ENCODE data around the gene CDK5RAP2.

Gene CDK5RAP2

DNA sequence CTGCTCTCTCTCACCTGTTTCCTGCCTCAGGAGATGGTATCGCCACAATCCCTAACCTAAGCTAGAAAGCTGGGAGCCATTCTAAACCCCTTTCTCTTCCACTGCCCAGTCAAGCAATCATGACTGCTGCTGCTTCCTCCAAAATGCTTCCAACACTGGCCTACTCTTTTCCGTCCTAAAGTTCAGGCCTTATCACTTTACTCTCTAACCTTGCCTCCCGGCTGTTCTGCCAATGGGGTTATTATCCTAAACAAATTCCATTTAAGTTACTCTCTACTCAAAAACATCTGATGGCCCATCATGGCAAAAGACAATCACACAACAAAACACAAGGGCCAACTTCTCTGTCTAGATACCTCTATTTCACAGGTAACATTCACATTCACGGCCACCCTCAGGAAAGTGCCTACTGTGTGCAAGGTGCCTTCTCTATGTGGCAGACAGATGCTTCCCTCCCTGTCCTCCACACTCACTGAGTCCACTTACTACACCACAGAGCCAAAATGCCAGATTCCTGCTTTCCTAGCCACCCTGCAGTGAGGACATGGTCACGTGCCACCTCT is 168.0 kb downstream of the CDK5RAP2 start:
- DNase-seq (ENCODE audit: low read depth) = no peak
- H3K4me3 ChIP-seq (replicated peaks; ENCODE audit: low read depth, low read length) = no peak overlapping the region
- TF ChIP-seq, protein P1, sequence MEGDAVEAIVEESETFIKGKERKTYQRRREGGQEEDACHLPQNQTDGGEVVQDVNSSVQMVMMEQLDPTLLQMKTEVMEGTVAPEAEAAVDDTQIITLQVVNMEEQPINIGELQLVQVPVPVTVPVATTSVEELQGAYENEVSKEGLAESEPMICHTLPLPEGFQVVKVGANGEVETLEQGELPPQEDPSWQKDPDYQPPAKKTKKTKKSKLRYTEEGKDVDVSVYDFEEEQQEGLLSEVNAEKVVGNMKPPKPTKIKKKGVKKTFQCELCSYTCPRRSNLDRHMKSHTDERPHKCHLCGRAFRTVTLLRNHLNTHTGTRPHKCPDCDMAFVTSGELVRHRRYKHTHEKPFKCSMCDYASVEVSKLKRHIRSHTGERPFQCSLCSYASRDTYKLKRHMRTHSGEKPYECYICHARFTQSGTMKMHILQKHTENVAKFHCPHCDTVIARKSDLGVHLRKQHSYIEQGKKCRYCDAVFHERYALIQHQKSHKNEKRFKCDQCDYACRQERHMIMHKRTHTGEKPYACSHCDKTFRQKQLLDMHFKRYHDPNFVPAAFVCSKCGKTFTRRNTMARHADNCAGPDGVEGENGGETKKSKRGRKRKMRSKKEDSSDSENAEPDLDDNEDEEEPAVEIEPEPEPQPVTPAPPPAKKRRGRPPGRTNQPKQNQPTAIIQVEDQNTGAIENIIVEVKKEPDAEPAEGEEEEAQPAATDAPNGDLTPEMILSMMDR (IDR thresholded peaks at IDR 0.05; ENCODE audit: low read length, missing control alignments) = no peak

DNA sequence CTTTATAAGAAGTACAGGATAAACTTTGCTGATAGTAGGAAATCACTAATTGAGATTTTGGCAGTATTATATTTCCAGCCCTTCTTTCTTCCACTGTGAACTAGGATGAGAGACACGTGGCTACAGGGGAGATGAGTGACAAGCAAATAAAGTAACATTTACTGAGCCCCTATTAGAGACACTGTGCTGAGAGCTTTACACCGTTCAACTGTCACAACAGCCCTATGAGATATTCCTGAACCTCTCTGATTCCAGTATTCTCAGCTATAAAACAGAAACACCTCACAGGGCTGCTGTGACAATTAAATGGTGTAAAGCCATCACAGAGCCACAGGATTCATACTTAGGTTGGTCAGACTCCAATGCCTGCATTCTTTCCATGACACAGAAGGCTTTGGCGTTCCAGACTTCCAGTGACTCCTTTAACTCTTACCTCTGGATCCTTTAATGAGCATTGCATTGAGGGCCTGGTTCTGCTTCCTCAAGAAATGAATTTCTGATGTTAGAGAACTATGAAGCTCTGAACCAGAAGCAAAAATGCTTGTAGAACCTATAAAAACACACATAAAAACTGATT is 169.0 kb downstream of the CDK5RAP2 start:
- TF ChIP-seq, protein P1 (IDR thresholded peaks at IDR 0.05; ENCODE audit: low read length, missing control alignments) = no peak
- DNase-seq (ENCODE audit: low read depth) = no peak
- H3K4me3 ChIP-seq (replicated peaks; ENCODE audit: low read depth, low read length) = no peak overlapping the region

DNA sequence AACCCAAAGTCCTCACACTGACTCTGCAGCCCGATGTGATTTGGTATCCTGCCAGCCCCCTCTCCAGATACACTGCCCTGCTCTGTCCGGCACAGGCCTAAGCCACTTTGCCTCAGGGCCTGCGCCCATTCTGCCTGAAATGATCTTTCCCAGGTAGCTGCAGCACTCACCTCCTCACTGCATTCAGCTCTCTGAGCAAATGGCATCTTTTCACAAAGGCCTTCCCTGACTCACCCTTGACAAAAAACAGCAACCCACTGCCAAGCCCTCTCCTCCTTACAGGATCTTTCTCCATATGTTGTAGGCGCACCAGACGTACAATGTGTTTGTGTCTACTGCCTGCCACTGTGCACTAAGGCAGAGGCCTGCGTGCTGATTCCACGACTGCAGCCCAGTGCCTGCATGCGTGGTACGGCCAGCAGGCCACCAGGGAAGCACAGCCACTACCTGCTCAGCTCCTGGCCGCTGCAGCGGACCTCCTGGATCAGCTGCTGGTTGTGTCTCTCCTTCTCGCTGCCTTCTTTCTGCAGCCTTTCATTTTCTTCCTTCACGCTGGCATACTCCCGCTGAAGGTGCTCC is 171.2 kb downstream of the CDK5RAP2 start:
- DNase-seq (ENCODE audit: low read depth) = no peak
- TF ChIP-seq, protein P1 (IDR thresholded peaks at IDR 0.05; ENCODE audit: low read length, missing control alignments) = no peak
- H3K4me3 ChIP-seq (replicated peaks; ENCODE audit: low read depth, low read length) = no peak overlapping the region

DNA sequence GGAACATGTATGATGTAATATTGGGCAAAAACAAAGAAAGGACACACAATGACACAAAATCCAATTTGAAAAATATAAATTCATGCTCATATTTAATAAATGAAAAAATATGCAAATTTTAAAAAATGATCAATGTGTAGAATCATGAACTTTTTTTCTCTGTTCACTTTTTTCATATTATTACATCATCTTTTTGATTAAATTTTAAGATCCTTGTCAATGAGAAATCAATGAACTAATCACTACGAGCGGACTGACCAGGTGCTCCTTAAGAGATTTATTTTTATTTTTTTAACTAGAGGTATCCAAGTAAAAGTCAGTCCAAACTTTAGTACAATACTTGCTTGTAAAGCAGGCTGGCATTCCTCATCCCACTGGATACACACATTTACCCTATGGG is 174.1 kb downstream of the CDK5RAP2 start:
- TF ChIP-seq, protein P1 (IDR thresholded peaks at IDR 0.05; ENCODE audit: low read length, missing control alignments) = no peak
- no peak overlapping the region for H3K4me3 ChIP-seq (replicated peaks; ENCODE audit: low read depth, low read length)
- DNase-seq (ENCODE audit: low read depth) = no peak

DNA sequence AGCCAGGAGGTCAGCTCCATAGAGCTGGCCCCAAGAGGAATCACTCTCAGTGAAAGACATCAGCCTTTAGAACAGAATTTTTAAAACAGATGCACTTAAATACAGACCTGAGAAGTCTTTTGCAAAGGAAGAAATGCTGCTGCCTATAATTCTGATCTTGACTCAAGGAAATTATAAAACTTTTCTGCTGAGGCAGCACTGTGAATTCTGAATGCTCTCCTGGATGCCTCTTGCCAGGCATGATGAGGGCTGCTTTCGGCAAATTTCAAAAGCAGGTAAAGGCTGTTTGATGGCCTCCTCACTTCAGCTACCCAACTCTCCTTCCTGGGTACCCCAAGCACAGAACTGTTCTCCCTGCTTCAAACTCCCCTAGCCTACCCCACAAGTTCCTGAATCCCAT is 174.8 kb downstream of the CDK5RAP2 start:
- DNase-seq (ENCODE audit: low read depth) = no peak
- H3K4me3 ChIP-seq (replicated peaks; ENCODE audit: low read depth, low read length) = no peak overlapping the region
- TF ChIP-seq, protein P1 (IDR thresholded peaks at IDR 0.05; ENCODE audit: low read length, missing control alignments) = no peak

DNA sequence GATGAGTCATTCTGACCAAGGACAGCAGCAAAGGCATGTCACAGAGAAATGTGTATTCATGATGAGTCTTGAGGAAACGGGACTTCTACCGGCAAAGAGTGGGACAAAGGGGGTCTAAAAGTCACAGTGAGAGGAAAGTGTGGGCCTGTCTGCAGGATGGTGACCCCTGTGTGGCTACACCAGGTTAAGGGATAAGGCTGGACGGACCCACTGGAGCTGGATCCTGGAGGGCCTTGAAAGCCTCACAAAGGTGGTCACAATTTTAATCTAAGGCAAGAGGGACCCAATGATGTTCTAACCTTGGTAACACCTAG is 176.5 kb downstream of the CDK5RAP2 start:
- H3K4me3 ChIP-seq (replicated peaks; ENCODE audit: low read depth, low read length) = no peak overlapping the region
- DNase-seq (ENCODE audit: low read depth) = no peak
- TF ChIP-seq, protein P1 (IDR thresholded peaks at IDR 0.05; ENCODE audit: low read length, missing control alignments) = no peak
